Stomach smooth muscle (tissue), 2 donors: ENCODE results near the gene KCND3.

Source experiments
- H3K27ac ChIP-seq: one replicate; pipeline ENCODE4 v1.7.0; 2013; ENCODE audit warnings: mild to moderate bottlenecking, low read length, inconsistent platforms
- H3K27me3 ChIP-seq, 2 donors: one replicate each; pipeline ENCODE4 v1.7.0; 2013; ENCODE audit warnings: low read length in 2 of 2; ENCODE audit not compliant: insufficient read depth in 2 of 2, control insufficient read depth in 1 of 2
- H3K36me3 ChIP-seq, 2 donors: one replicate each; pipeline ENCODE4 v1.7.0; 2013; ENCODE audit warnings: low read length in 2 of 2; ENCODE audit not compliant: control insufficient read depth in 2 of 2, insufficient read depth in 2 of 2
- H3K4me1 ChIP-seq: one replicate; pipeline ENCODE4 v1.7.0; 2013; ENCODE audit warnings: low read length; ENCODE audit not compliant: control insufficient read depth, insufficient read depth
- H3K4me3 ChIP-seq, 2 donors: one replicate each; pipeline ENCODE4 v1.7.0; 2013; ENCODE audit warnings: low read length in 2 of 2
- H3K9ac ChIP-seq, 2 donors: one replicate each; pipeline ENCODE4 v1.7.0; 2013; ENCODE audit warnings: low read length in 2 of 2, mild to moderate bottlenecking in 1 of 2
- H3K9me3 ChIP-seq, 2 donors: one replicate each; pipeline ENCODE4 v1.7.0; 2013; ENCODE audit warnings: low read length in 2 of 2; ENCODE audit not compliant: control insufficient read depth in 2 of 2
- donor health status: healthy.
- donor health status: Pancreatic carcinoma.

Gene KCND3

DNA sequence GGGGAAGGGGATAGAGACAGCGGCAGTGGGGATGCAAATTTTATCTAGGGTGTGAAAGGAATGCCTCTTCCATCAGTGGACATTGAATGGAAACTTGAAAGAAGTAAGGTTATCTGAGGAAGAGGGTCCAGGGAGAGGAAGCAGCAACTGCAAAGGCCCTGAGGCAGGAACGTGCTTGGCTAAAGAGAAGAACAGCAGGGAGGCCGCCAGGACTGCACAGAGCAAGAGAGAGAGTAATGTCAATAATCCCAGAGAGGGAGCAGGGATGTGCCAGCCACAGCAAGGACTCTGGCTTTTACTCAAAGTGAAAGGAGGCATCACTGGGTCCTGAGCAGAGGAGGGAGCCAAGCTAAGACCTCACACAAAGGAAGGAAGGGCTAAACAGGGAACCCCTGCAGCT, 50.9 kb downstream of the KCND3 start:
- Histone ChIP-seq H3K27ac (no peak overlapping the region), H3K27me3 (no peaks in the 10 kb centered on the region), H3K9ac (no peak overlapping the region), H3K4me1 (no peaks in the 10 kb centered on the region), H3K4me3 (no peak overlapping the region), H3K9me3 (no peaks in the 10 kb centered on the region), H3K36me3 (no peaks in the 10 kb centered on the region)

DNA sequence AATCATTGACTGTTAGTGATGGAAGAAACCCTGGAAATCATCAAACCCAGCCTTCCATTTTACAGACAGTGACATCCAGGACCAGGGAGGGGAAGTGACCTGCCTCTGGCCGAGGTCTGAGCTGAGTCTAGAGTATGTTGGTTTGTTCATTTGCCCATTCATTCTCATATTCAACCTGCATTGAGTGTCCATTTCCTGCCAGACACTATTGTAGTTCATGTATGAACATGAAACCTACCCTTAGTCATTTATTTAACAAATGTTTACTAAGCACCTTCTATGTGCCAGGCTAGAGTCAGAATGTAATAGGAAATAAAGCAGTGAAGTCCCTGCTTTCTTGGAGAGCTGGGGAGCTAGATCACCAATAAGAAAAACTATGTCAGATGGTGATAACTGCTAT, 51.3 kb downstream of the KCND3 start:
- Histone ChIP-seq H3K9ac (no peak overlapping the region), H3K27me3 (no peaks in the 10 kb centered on the region), H3K4me3 (no peak overlapping the region), H3K9me3 (no peaks in the 10 kb centered on the region), H3K36me3 (no peaks in the 10 kb centered on the region), H3K4me1 (no peaks in the 10 kb centered on the region), H3K27ac (no peak overlapping the region)

DNA sequence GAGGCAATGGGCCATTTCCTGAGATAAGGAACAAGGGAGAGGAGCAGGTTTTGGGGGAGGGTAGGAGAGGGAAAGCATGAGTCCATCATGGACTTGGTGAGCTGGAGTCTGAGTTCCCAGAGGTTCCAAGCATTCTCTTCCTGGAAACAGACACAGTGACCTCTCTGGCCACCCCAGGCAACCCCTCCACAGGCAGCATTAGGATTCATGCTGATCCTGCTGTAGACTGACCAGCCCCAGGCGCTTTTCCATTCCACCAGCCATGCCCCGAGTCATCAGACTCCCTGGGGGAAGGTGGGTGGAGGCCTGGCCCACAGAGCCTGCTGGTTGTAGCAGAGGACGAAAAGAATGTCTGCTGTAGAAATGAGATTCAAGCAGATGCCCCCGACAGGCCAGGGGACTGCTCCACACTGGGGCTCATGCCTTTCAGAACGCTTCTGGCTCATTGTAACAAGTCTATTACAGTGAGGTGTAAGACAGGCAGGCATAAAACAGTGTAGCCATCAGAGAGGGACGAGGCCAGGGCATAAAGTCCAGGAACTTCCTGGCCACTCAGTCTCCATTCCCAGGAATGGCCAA, 52.2 kb downstream of the KCND3 start:
- Histone ChIP-seq H3K36me3 (no peaks in the 10 kb centered on the region), H3K9ac (no peak overlapping the region), H3K27ac (no peak overlapping the region)

DNA sequence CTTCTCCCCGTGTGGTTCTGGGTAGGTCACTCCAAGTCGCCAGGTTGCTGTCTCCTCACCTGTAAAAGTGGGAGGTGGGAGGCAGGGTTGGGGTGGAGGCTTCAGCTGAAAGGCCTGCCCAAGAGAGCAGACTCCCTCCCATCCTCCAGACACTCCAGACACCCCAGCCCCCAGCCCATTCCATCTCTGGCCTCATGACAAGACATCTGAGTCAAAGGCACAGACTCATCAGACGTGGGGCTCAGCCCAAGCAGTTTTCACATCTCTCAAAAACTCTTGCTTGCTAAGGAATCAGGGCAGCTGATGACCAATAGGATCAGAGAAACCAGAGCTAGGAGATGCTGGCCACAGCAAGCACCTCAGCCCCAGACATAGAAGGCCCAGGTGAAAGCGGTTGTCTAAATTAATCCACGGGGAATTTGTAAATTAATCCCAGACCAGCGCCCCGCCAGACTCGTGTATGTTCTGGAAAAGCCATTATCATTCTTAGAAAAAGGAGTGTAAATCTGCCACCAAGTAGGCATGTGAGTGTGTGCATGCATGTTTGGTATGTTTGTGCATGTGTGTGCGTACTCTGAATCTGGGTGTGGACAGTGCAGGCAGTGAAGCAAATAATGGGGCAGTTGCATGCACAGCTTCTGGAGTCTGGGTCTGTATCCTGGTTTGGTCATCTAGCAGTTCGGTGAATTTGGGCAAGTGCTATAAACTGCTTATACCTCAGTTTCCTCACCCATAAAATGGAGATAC, 55.2 kb downstream of the KCND3 start:
- H3K9me3 ChIP-seq: no peaks in the 10 kb centered on the region
- no peaks in the 10 kb centered on the region for H3K4me1 ChIP-seq
- H3K27me3 ChIP-seq: no peaks in the 10 kb centered on the region
- no peaks in the 10 kb centered on the region for H3K36me3 ChIP-seq
- H3K9ac ChIP-seq: no peak overlapping the region
- H3K27ac ChIP-seq: no peak overlapping the region
- H3K4me3 ChIP-seq: no peak overlapping the region

More for the DNA sequence above, 52.2 kb downstream of the KCND3 start:
- Histone ChIP-seq H3K4me3 (no peak overlapping the region), H3K9me3 (no peaks in the 10 kb centered on the region), H3K27me3 (no peaks in the 10 kb centered on the region), H3K4me1 (no peaks in the 10 kb centered on the region)

DNA sequence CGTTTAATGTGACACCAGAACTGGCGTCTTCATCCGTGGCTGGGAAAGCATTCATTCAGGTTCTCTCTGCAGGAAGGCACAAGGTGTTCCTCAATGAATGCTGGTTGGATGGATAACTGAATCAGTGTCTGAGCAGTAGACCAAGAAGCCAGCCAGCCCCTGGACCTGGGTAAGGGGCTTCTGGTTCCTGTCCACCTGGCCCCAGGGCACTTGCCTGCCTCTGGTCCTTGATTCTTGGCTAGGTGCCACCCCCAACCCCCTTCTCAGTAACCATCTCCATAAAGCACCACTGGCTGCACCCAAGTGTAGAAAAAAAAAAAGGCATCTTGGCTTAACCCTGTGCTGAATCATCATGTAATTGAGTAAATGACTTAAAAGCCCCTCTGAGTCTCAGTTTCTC, 59.1 kb downstream of the KCND3 start:
- H3K27me3 ChIP-seq: no peaks in the 10 kb centered on the region
- H3K4me1 ChIP-seq: no peaks in the 10 kb centered on the region
- no peaks in the 10 kb centered on the region for H3K9me3 ChIP-seq
- H3K9ac ChIP-seq: no peak overlapping the region
- H3K27ac ChIP-seq: no peak overlapping the region
- no peak overlapping the region for H3K4me3 ChIP-seq
- H3K36me3 ChIP-seq: no peaks in the 10 kb centered on the region

DNA sequence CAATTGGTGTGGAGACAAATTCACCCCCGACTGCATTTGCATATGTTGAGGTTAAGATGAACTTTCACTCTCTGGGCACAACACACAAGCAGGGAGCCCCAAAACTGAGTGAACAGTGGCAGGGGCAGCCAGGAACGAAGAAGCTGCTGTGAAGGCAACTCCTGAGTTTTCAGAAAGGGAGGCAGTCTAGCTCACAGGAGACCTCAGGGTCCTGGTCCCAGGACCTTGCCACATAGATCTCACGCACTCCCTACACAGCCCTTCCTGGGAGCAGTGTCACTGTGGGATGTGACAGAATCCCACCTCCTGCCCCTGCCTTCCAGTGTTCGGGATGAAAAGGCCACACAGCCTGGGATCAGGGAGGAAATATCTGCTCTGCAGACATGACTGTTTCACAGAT, 60.9 kb downstream of the KCND3 start:
- Histone ChIP-seq H3K9ac (no peak overlapping the region), H3K27ac (no peak overlapping the region), H3K36me3 (no peaks in the 10 kb centered on the region), H3K4me3 (no peak overlapping the region), H3K9me3 (no peaks in the 10 kb centered on the region), H3K4me1 (peaks cover 9% of the 10 kb centered on the region), H3K27me3 (no peaks in the 10 kb centered on the region)

DNA sequence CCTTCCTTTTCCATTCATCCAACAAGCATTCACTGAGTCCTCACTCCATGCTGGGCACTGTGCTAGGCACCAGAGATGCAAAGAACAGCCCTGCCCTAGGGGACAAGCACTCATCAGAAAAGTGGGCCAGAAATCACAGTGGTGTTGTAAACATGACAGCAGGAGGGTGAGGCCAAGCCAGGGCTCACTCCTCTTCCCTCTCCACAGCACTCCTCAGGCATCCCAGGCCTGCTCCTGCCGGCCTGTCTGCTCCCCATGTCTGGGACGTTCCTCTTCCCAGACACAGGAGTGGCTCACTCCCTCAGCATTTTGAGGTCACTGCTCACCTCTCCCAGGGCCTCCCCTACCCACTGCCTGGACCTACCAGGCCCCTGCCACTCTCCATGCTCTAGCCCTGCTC, 61.8 kb downstream of the KCND3 start:
- Histone ChIP-seq H3K27ac (no peak overlapping the region), H3K36me3 (no peaks in the 10 kb centered on the region)

DNA sequence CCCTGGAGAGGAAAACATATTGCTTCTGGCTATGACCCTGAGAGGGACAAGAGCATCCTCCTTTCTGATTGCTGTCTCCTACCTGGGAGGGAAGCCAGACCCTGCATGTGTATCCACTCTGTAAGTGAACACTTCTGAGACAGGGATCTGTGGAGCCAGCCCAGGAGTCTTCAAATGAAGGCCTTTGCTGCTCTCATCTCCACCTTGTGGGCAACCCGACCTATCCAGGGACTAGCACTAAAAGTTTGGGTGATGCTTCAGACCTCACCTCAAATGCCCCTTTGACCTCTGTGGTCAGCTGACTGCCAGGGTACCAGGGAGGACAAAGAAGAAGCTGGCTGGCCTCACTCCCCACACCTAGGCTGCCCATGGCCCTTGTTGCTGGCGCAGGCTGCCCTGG, 64.7 kb downstream of the KCND3 start:
- Histone ChIP-seq H3K4me3 (no peak overlapping the region), H3K36me3 (no peaks in the 10 kb centered on the region)

More for the DNA sequence above, 61.8 kb downstream of the KCND3 start:
- no peak overlapping the region for H3K4me3 ChIP-seq
- peaks cover 9% of the 10 kb centered on the region for H3K4me1 ChIP-seq
- no peaks in the 10 kb centered on the region for H3K27me3 ChIP-seq
- H3K9me3 ChIP-seq: no peaks in the 10 kb centered on the region
- H3K9ac ChIP-seq: no peak overlapping the region

DNA sequence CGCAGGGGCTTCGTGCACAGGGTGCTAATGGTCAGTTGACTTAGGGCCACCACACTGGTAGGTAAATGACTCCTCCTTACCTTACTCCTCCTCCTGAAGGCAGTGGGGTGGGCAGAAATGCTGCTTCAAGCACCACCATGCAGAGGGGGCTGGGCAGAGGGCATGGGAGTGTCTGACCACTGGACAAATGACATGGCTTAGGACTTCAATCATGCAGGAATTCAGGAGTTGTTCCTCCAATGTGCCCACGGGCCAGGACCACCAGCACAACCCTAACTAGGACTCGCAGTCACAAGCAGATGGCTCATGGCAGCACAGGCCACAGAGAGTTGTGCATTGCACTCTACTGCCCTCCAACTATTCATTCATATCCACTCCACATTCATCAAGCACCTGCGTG, 65.7 kb downstream of the KCND3 start:
- Histone ChIP-seq H3K4me1 (peaks cover 42% of the 10 kb centered on the region), H3K9me3 (no peaks in the 10 kb centered on the region), H3K27ac (no peak overlapping the region), H3K36me3 (no peaks in the 10 kb centered on the region), H3K4me3 (no peak overlapping the region), H3K9ac (no peak overlapping the region), H3K27me3 (no peaks in the 10 kb centered on the region)

More for the DNA sequence above, 64.7 kb downstream of the KCND3 start:
- Histone ChIP-seq H3K4me1 (peaks cover 33% of the 10 kb centered on the region), H3K9me3 (no peaks in the 10 kb centered on the region), H3K27me3 (no peaks in the 10 kb centered on the region), H3K27ac (no peak overlapping the region), H3K9ac (no peak overlapping the region)

DNA sequence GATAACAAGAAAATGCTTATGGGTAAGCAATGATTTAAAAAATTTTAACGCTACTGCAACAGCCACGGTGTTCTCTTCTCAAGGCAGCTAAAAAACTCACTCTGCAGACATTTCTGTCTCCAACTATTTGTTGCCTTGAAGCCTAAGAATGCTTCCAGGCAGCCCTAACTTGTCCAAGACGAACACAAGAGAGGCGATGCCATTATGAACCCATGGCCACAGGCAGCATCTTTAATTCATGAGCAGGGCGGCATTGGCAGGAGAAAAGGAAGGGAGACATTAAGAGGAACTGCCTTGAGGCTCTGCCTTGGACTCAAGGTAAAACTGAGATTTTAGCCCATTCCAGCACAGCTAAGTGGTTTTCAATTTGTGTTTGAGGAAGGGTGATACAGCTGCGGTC, 67.5 kb downstream of the KCND3 start:
- H3K4me3 ChIP-seq: no peak overlapping the region
- H3K27ac ChIP-seq: no peak overlapping the region
- H3K36me3 ChIP-seq: no peaks in the 10 kb centered on the region

More for the DNA sequence above, 67.5 kb downstream of the KCND3 start:
- H3K9ac ChIP-seq: no peak overlapping the region
- peaks cover 42% of the 10 kb centered on the region for H3K4me1 ChIP-seq
- no peaks in the 10 kb centered on the region for H3K9me3 ChIP-seq
- H3K27me3 ChIP-seq: no peaks in the 10 kb centered on the region
